CD4-positive, alpha-beta T cell (primary cell): Measurements from ENCODE around the gene ZC3H8. TPM values are rescaled to one million over a fixed set of nuclear protein-coding genes. Genes with fewer than 3 reads are reported as not detected.
"Not testable (repeated sequence)": the region's sequence is repeated elsewhere in the genome, so short reads cannot be mapped to it uniquely, and the experiment has no call there.

Experiments
- ATAC-seq: fragments of 200-7000 bp; cut with Tn5 transposase; one replicate; pipeline ENCODE4 v1.10.0; 2022; ENCODE audit warnings: mild to moderate bottlenecking; ENCODE audit not compliant: poor library complexity
- CTCF ChIA-PET: fragments of 350-600 bp; sonication (Branson Sonifier 250); formaldehyde crosslinking; loops from one replicate; lab custom pipeline; 2021; ENCODE audit warnings: antibody characterized with exemption, inconsistent platforms; lab: Charles Lee
- POLR2A ChIA-PET: fragments of 350-600 bp; sonication (Branson Sonifier 250); formaldehyde crosslinking; loops from one replicate; lab custom pipeline; 2021; ENCODE audit warnings: antibody characterized with exemption, inconsistent platforms; lab: Charles Lee
- DNase-seq, 14 experiments: peaks; one replicate each; pipeline ENCODE4 v3.0.0-alpha.2; 2013 to 2020; ENCODE audit warnings: mixed read lengths in 2 of 14
- H3K27ac ChIP-seq, 2 donors: one replicate each; pipeline versions ENCODE4 v1.5.1 to v1.7.0; 2013; ENCODE audit warnings: low read length in 2 of 2, low read depth in 1 of 2, mild to moderate bottlenecking in 1 of 2
- H3K27me3 ChIP-seq, 2 experiments: 1 replicate in 1 of 2; 2 replicates in 1 of 2; pipeline versions ENCODE4 v1.6.1 to v1.7.0; 2013; ENCODE audit warnings: low read length in 2 of 2, control low read depth in 1 of 2, mild to moderate bottlenecking in 1 of 2, moderate library complexity in 1 of 2; ENCODE audit not compliant: insufficient read depth in 2 of 2, control insufficient read depth in 1 of 2
- H3K36me3 ChIP-seq: one replicate; pipeline ENCODE4 v1.6.1; 2013; ENCODE audit warnings: low read length, control low read depth; ENCODE audit not compliant: insufficient read depth
- H3K4me1 ChIP-seq: one replicate; pipeline ENCODE4 v1.6.1; 2013; ENCODE audit warnings: low read length, control low read depth; ENCODE audit not compliant: insufficient read depth
- H3K4me3 ChIP-seq: one replicate; pipeline ENCODE4 v1.5.1; 2013; ENCODE audit warnings: mild to moderate bottlenecking, low read length, moderate library complexity
- H3K9me3 ChIP-seq, 2 experiments: 1 replicate in 1 of 2; 2 replicates in 1 of 2; pipeline versions ENCODE4 v1.6.1 to v1.7.0; 2013; ENCODE audit warnings: low read length in 2 of 2, mild to moderate bottlenecking in 2 of 2, control low read depth in 1 of 2, moderate library complexity in 1 of 2; ENCODE audit not compliant: control insufficient read depth in 1 of 2, insufficient read depth in 1 of 2
- H3K27ac Mint-ChIP-seq: one replicate; pipeline ENCODE4 v1.8.0; 2020; ENCODE audit warnings: mixed read lengths
- H3K27me3 Mint-ChIP-seq: one replicate; pipeline ENCODE4 v1.8.0; 2021; ENCODE audit warnings: mixed read lengths
- H3K36me3 Mint-ChIP-seq: one replicate; pipeline ENCODE4 v1.8.0; 2021; ENCODE audit warnings: low read depth, mixed read lengths
- H3K4me1 Mint-ChIP-seq: one replicate; pipeline ENCODE4 v1.8.0; 2021; ENCODE audit warnings: low read depth, mixed read lengths
- H3K4me3 Mint-ChIP-seq: one replicate; pipeline ENCODE4 v1.8.0; 2020; ENCODE audit warnings: mild to moderate bottlenecking, mixed read lengths
- H3K9me3 Mint-ChIP-seq: one replicate; pipeline ENCODE4 v1.8.0; 2020; ENCODE audit warnings: mixed read lengths
- CTCF ChIP-seq: fragments of 200-600 bp; IDR thresholded peaks from one replicate; pipeline ENCODE4 v1.8.0; 2022; ENCODE audit warnings: antibody characterized with exemption, mild to moderate bottlenecking
- intact Hi-C, 2 experiments: fragments of 100-400 bp; cut with DNase I in 1 of 2; cut with micrococcal nuclease in 1 of 2; formaldehyde crosslinking; loops; one replicate each; pipeline versions ENCODE4 v1.15.1 to v1.9.0; 2023 to 2025; cut with DNase I, micrococcal nuclease
- total RNA-seq, 174 experiments: library from RNA in 2 of 174; stranded (reverse) in 2 of 174; gene quantifications; one replicate each; pipeline ENCODE4 v1.2.3 and lab custom pipeline; 2021 to 2026

The ZC3H8 gene
- total RNA-seq, 2 experiments from 2014 or later: 10.2 to 16.2 TPM

GRCh38 chr2:112293636-112294401 lies 39.0 kb upstream of the ZC3H8 start:
- Histone ChIP-seq H3K4me1 (no peaks in the 10 kb centered on the region), H3K27ac (no peak overlapping the region), H3K27me3 (no peaks in the 10 kb centered on the region), H3K4me3 (no peak overlapping the region), H3K9me3 (no peaks in the 10 kb centered on the region), H3K36me3 (no peaks in the 10 kb centered on the region)
- Mint-ChIP-seq H3K9me3 (no peaks in the 10 kb centered on the region), H3K36me3 (no peaks in the 10 kb centered on the region), H3K27ac (no peak overlapping the region), H3K27me3 (no peaks in the 10 kb centered on the region), H3K4me3 (no peak overlapping the region), H3K4me1 (peaks cover 19% of the 10 kb centered on the region)
- POLR2A ChIA-PET: interaction anchor here (0.6 to 1.6 kb wide), 3 partner anchors 16 to 54 kb away, joined by 3 to 4 read pairs (median 3); partner anchors contain the start of gene ZC3H8
- ATAC-seq (no peak), DNase-seq (no peak)
- TF ChIP-seq CTCF: no peak
- CTCF ChIA-PET: interaction anchor here (0.9 to 1.0 kb wide), 2 partner anchors 16 to 25 kb away, joined by 3 read pairs; no protein-coding TSS in a partner anchor
- intact Hi-C loops: no loop called here

GRCh38 chr2:112290648-112291047 lies 35.8 kb upstream of the ZC3H8 start:
- ChIA-PET POLR2A (no interaction called here), CTCF (no interaction called here)
- Mint-ChIP-seq H3K36me3 (no peaks in the 10 kb centered on the region), H3K4me3 (no peak overlapping the region), H3K4me1 (peaks cover 23% of the 10 kb centered on the region), H3K27me3 (no peaks in the 10 kb centered on the region), H3K27ac (no peak overlapping the region), H3K9me3 (no peaks in the 10 kb centered on the region)
- no peak for ATAC-seq
- Histone ChIP-seq H3K4me1 (no peaks in the 10 kb centered on the region), H3K27ac (no peak overlapping the region), H3K9me3 (no peaks in the 10 kb centered on the region), H3K27me3 (no peaks in the 10 kb centered on the region), H3K36me3 (no peaks in the 10 kb centered on the region), H3K4me3 (no peak overlapping the region)
- no peak for DNase-seq
- no peak for TF ChIP-seq CTCF
- intact Hi-C loops: no loop called here

- no peak overlapping the region for H3K4me3 Mint-ChIP-seq
- intact Hi-C loops: no loop called here
- no peaks in the 10 kb centered on the region for H3K36me3 Mint-ChIP-seq
- ChIA-PET POLR2A (no interaction called here), CTCF (no interaction called here)
- TF ChIP-seq CTCF: no peak
- no peak overlapping the region for H3K27ac ChIP-seq
- peaks cover 23% of the 10 kb centered on the region for H3K4me1 Mint-ChIP-seq
- no peaks in the 10 kb centered on the region for H3K27me3 ChIP-seq
- no peaks in the 10 kb centered on the region for H3K9me3 Mint-ChIP-seq
- DNase-seq: no peak
- H3K36me3 ChIP-seq: no peaks in the 10 kb centered on the region
- ATAC-seq: no peak
- no peaks in the 10 kb centered on the region for H3K9me3 ChIP-seq
- H3K27me3 Mint-ChIP-seq: no peaks in the 10 kb centered on the region
- H3K4me3 ChIP-seq: no peak overlapping the region
- H3K4me1 ChIP-seq: no peaks in the 10 kb centered on the region
- no peak overlapping the region for H3K27ac Mint-ChIP-seq
Measured at GRCh38 chr2:112290088-112290487, 35.2 kb upstream of the ZC3H8 start.

- H3K27me3 Mint-ChIP-seq, H3K9me3 Mint-ChIP-seq, ATAC-seq, CTCF ChIA-PET, H3K4me3 Mint-ChIP-seq, intact Hi-C loops, H3K27me3 ChIP-seq, H3K36me3 ChIP-seq, H3K4me1 ChIP-seq, DNase-seq, H3K9me3 ChIP-seq, H3K4me3 ChIP-seq, H3K36me3 Mint-ChIP-seq, H3K27ac Mint-ChIP-seq, POLR2A ChIA-PET, H3K27ac ChIP-seq: not testable (repeated sequence)
- H3K4me1 Mint-ChIP-seq: peaks cover 47% of the 10 kb centered on the region
Measured at GRCh38 chr2:112283535-112283934, 28.7 kb upstream of the ZC3H8 start.

- H3K4me3 ChIP-seq, H3K36me3 Mint-ChIP-seq, H3K36me3 ChIP-seq, H3K4me3 Mint-ChIP-seq, POLR2A ChIA-PET, intact Hi-C loops, H3K4me1 ChIP-seq, DNase-seq, H3K27ac ChIP-seq, ATAC-seq, H3K9me3 Mint-ChIP-seq, CTCF ChIA-PET, H3K27me3 ChIP-seq, H3K27ac Mint-ChIP-seq, H3K27me3 Mint-ChIP-seq, H3K9me3 ChIP-seq: not testable (repeated sequence)
- H3K4me1 Mint-ChIP-seq: peaks cover 49% of the 10 kb centered on the region
Measured at GRCh38 chr2:112282066-112282465, 27.2 kb upstream of the ZC3H8 start.
